ENCODE measurements around the gene ANKMY2.

The ANKMY2 gene

GRCh38 chr7:16564023-16564380 is 81.6 kb downstream of the ANKMY2 start:
- DNase-seq: no peak

DNA sequence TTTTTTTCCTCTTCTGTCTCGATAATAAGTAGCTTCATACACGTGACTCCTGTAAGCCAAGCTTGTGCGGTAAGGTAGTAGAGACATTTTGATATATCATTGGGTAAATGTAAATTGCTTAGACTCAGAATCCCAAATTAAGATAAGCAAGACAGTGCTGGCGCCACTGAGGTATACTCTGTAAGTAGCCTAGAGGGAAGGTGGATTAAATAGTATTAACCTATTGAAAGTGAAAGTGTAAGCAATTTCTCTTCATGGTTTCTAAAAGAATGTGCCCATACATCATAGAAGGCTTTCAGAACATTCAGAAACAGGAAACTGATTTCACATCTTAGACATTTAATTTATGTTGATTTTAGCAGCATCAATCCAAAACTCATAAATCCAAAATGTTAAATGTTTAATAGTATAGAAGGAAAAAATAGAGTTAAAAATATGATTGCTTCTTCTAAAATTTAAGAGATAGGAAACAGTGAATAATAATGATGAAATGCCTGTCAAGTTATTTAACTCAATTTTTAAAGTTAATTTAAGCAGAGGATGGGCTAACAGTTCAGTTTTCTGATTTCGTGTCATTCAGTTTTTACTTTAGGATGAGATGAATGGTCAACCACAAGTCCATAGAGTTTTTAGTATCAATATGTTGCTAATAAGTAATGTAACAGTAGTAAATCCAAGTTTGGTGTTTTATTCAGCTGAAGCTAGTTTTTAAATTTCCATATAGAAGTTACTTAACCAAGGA is 82.1 kb downstream of the ANKMY2 start:
- DNase-seq: no peak

GRCh38 chr7:16562456-16563220 is 82.9 kb downstream of the ANKMY2 start:
- no peak for DNase-seq

DNA sequence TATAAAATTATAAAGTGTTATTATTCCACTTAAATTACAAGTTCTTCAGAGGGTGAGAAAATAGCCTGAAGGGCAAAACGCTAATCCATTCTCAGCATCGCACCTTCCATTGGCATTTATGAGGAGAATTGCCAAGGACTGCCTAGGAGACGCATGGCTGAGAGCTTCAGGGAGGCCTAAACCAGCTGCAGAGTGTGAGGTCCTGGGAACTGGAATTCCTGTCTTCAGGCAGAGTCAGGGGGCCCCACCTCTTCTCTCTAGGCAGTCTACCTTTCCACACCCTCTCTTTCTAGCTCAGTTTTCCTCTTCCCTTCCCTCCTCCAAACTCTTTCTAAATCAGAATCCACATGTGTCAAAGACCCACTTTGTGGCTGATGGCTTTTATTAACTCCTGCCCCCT is 83.6 kb downstream of the ANKMY2 start:
- DNase-seq: no peak

GRCh38 chr7:16559497-16560179 is 85.9 kb downstream of the ANKMY2 start:
- no peak for DNase-seq

GRCh38 chr7:16558761-16559302 is 86.7 kb downstream of the ANKMY2 start:
- DNase-seq: no peak

DNA sequence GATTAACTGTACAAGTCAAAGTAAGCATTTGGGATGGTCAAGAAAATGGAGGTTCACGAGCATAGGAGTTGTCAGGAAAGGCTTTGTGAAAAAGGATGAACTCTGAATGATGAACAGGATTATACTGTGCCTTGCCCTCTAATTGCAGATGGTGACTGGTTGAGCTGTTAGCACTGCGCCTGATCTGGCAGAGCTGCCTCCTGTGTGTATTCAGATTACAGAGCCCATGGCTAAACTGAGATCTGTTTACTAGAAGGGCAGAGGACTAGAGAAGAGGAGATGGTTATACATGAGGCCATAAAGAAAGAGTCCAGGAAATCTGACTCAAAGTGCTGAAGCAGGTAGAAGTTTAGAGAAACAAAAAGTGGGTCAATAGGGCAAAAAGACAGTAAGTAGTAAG is 89.2 kb downstream of the ANKMY2 start:
- no peak for DNase-seq

DNA sequence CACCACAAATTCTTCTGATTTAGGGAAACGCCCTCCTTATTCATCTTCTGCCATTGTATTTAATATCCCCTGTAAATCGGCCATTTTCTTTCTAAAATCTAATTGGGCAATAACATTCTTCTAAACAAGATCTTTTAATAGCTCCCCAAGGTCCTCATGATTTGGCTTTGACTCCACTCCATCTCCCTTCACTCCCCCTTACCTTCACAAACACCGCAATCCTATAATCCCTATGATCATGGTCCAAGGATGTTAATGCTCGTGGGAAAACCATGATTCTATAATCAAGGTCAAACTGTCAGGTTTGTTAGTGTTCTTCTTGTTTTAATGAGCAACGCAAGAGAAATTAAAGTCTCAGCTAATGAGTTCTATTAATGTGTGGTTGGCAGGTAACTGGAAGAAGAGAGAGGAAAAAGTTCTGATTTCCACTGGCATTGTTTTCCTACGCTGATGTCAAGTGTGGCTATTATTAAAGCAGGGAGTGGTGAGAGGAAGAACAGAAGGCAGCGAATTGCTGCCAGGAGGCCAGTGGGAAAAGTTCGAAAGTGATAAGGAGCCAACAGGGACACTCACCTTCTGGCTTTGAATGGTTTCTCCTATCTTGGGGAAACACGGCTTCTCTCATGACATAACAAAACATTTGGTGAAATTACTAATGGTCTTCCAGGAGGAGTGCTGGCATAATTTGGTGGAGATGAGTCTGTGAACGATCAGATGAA is 90.9 kb downstream of the ANKMY2 start:
- no peak for DNase-seq

DNA sequence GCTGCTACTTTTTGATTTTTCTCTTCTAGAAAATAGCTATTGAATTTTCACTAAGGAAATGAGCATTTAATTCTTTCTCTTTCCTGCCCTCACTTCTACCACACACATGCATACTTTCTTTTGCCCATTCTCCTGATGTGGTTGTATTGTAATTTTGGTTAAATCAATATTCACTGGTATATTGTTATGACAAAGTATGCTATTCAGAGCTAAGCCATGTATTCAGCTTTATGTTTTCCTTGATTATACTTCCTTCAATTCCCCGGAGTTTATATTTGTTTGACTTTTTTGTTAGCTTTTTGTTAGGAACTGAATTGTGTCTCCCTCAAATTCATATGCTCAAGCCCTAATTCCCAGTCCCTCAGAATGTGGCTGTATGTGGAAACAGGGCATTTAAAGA is 94.9 kb downstream of the ANKMY2 start:
- no peak for DNase-seq

Measured in activated CD4-positive, alpha-beta T cell treated with anti-CD3 and anti-CD28 coated beads, Interleukin-2, amount 50 U/mL, for 48 hours (primary cell).